ENCODE measurements around the gene EWSR1. TPM values are rescaled to one million over a fixed set of nuclear protein-coding genes. Genes with fewer than 3 reads are reported as not detected.

The EWSR1 gene
- total RNA-seq, 4 donors from 2014 or later, result 132 to 308 (median 170) TPM

- DNase-seq (ENCODE audit: low spot score in 2 of 2), result peak in 1 of 2 donors; percentile 72
- Histone ChIP-seq H3K4me3 (no peak overlapping the region), H3K27me3 (peaks cover 30% of the 10 kb centered on the region), H3K36me3 (no peaks in the 10 kb centered on the region), H3K4me1 (peaks cover 74% of the 10 kb centered on the region), H3K27ac (no peak overlapping the region), H3K9me3 (no peaks in the 10 kb centered on the region)
- WGBS, result 68% methylated on average over 4 of the region's 44 CpGs
- no peak for TF ChIP-seq POLR2A (IDR thresholded peaks at IDR 0.05)
- TF ChIP-seq, protein P1, sequence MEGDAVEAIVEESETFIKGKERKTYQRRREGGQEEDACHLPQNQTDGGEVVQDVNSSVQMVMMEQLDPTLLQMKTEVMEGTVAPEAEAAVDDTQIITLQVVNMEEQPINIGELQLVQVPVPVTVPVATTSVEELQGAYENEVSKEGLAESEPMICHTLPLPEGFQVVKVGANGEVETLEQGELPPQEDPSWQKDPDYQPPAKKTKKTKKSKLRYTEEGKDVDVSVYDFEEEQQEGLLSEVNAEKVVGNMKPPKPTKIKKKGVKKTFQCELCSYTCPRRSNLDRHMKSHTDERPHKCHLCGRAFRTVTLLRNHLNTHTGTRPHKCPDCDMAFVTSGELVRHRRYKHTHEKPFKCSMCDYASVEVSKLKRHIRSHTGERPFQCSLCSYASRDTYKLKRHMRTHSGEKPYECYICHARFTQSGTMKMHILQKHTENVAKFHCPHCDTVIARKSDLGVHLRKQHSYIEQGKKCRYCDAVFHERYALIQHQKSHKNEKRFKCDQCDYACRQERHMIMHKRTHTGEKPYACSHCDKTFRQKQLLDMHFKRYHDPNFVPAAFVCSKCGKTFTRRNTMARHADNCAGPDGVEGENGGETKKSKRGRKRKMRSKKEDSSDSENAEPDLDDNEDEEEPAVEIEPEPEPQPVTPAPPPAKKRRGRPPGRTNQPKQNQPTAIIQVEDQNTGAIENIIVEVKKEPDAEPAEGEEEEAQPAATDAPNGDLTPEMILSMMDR (IDR thresholded peaks at IDR 0.05), result peak; percentile 59 to 96
- TF ChIP-seq POLR2AphosphoS5 (IDR thresholded peaks at IDR 0.05), result peak in 2 of 3 donors; percentile 35 to 86
These were observed 45.1 kb downstream of the EWSR1 start for GRCh38 chr22:29313126-29313575.

DNA sequence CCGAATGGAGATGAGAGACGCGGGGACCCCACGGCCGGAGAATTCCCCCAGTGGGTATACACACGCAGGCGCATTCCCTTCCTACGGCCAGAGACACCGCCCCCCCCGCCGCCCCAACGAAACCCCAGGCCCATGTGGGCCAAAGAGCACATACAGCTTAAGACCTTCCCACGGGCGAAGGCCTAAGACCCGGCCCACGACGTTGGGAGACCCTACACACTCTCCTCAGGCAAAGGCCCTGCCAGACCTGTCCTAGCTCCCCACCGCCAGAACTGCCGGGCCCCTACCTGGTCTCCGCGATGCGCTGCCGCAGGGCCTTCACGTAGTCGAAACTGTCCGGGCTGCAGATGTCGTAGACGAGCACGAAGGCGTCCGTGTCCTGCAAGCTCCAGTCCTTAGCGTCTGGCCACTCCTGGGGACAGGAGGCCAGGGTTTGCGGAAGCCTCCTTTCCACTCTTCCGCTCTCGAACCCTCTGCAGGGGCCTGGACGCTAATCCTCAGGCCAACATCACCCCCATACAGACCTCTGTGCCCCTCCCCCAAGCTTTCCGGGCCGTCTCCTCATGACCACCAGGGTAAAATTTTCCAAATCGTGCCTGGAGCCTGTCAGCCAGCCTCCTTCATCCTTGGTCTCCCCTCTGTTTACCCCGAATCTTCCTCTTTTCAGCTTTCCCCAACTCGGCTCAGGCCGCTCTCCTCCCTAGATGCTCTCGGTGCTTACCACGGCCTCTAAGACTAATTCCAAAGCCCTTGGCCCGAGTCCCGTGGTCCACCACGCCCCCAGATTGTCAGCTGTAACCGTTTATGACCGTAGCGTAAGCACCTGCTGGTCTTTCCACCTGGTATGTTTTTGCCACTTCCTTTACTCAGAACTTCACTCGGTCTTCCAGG is 45.8 kb downstream of the EWSR1 start:
- DNase-seq (ENCODE audit: low spot score in 2 of 2), result peak in 1 of 2 donors; percentile 75
- peaks cover 30% of the 10 kb centered on the region for H3K27me3 ChIP-seq
- TF ChIP-seq, protein P1 (IDR thresholded peaks at IDR 0.05), result no peak
- TF ChIP-seq EP300 (IDR thresholded peaks at IDR 0.05), result no peak
- no peak for TF ChIP-seq POLR2A (IDR thresholded peaks at IDR 0.05)
- no peaks in the 10 kb centered on the region for H3K9me3 ChIP-seq
- H3K36me3 ChIP-seq, result no peaks in the 10 kb centered on the region
- 13% methylated on average over 16 of the region's 51 CpGs for WGBS
- no peak overlapping the region for H3K27ac ChIP-seq
- peaks cover 67% of the 10 kb centered on the region for H3K4me1 ChIP-seq
- peak overlapping the region; percentile 52 for H3K4me3 ChIP-seq

DNA sequence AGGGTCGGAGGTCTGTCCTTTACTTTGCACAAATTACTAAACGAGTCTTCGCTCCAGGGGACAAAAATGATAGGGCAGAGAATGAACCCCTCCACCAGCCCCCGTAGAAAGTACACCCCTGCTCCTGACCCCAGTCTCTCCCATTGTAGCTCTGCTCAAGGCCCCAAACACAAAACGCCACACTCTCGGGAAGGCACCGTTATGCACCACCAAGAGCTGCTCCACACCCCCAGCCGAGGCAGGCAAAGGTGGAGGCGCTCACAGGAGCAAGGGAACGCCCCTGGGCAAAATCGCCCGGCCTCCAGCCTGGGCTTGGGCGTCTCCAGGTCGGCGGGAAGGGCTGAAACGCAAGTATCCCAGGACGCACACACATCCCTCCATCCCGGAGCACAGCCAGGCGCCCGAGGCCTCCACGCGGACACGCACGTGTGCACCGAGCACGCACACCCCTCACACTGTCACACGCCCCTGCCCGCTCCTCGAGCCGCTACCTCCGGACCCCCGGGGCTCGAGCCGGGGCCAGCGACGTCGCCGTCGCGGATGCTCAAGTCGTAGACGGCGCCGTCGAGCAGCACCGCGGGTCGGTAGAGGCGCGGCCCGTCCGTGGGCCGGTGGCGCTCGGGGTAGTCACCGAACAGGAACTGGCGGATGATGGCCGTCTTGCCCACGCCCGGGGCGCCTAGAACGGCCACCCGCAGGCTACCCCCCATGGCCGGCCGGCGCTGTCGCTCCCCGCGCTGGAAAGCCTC is 46.6 kb downstream of the EWSR1 start:
- Histone ChIP-seq H3K9me3 (no peaks in the 10 kb centered on the region), H3K27me3 (peaks cover 30% of the 10 kb centered on the region), H3K4me1 (peaks cover 59% of the 10 kb centered on the region), H3K36me3 (no peaks in the 10 kb centered on the region), H3K4me3 (peak overlapping the region; percentile 52), H3K27ac (no peak overlapping the region)
- TF ChIP-seq POLR2AphosphoS5 (IDR thresholded peaks at IDR 0.05), result no peak
- TF ChIP-seq, protein P1 (IDR thresholded peaks at IDR 0.05), result no peak
- TF ChIP-seq POLR2A (IDR thresholded peaks at IDR 0.05), result no peak
- TF ChIP-seq EP300 (IDR thresholded peaks at IDR 0.05), result no peak
- peak; percentile 72 to 78 for DNase-seq (ENCODE audit: low spot score in 2 of 2)
- WGBS, result 23% methylated on average over 7 of the region's 69 CpGs

GRCh38 chr22:29315286-29316140 is 47.4 kb downstream of the EWSR1 start, which contains the start of gene RASL10A:
Gene RASL10A, minus strand, starts transcription at chr22:29315697. Its CDS starts 451 bp downstream, at chr22:29315246.
- no peak within 1 kb of the TSS for H3K27ac ChIP-seq
- peaks cover 51% of the 10 kb centered on the region for H3K4me1 ChIP-seq
- peak within 1 kb of the TSS; percentile 52 for H3K4me3 ChIP-seq
- peak in 1 of 2 donors; percentile 64 for DNase-seq (ENCODE audit: low spot score in 2 of 2)
- no peaks in the 10 kb centered on the region for H3K9me3 ChIP-seq
- no peak for TF ChIP-seq POLR2AphosphoS5 (IDR thresholded peaks at IDR 0.05)
- TF ChIP-seq, protein P1 (IDR thresholded peaks at IDR 0.05), result no peak
- WGBS, result 3% methylated on average over 24 of the region's 103 CpGs
- no peaks in the 10 kb centered on the region for H3K36me3 ChIP-seq
- peaks cover 30% of the 10 kb centered on the region for H3K27me3 ChIP-seq
